B cell (primary cell): ENCODE results near the gene CCL17.

Experiments
- EZH2 ChIP-seq: IDR thresholded peaks from 2 replicates; pipeline ENCODE4 v1.6.1; 2012; ENCODE audit warnings: borderline replicate concordance, low read depth, mild to moderate bottlenecking, moderate library complexity, low read length; ENCODE audit not compliant: insufficient read depth, poor library complexity, severe bottlenecking
- TF ChIP-seq, protein P1 (sequence below): fragments of 200-600 bp; IDR thresholded peaks from one replicate; pipeline ENCODE4 v1.8.0; 2022; ENCODE audit warnings: antibody characterized with exemption, mild to moderate bottlenecking

DNA sequence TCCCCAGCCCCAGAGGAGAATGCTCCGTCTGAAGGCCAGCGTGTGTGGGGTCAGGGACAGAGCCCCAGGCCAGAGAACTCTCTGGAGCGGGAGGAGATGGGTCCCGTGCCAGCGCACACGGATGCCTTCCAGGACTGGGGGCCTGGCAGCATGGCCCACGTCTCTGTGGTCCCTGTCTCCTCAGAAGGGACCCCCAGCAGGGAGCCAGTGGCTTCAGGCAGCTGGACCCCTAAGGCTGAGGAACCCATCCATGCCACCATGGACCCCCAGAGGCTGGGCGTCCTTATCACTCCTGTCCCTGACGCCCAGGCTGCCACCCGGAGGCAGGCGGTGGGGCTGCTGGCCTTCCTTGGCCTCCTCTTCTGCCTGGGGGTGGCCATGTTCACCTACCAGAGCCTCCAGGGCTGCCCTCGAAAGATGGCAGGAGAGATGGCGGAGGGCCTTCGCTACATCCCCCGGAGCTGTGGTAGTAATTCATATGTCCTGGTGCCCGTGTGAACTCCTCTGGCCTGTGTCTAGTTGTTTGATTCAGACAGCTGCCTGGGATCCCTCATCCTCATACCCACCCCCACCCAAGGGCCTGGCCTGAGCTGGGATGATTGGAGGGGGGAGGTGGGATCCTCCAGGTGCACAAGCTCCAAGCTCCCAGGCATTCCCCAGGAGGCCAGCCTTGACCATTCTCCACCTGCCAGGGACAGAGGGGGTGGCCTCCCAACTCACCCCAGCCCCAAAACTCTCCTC, 21.9 kb upstream of the CCL17 start:
- TF ChIP-seq, protein P1, sequence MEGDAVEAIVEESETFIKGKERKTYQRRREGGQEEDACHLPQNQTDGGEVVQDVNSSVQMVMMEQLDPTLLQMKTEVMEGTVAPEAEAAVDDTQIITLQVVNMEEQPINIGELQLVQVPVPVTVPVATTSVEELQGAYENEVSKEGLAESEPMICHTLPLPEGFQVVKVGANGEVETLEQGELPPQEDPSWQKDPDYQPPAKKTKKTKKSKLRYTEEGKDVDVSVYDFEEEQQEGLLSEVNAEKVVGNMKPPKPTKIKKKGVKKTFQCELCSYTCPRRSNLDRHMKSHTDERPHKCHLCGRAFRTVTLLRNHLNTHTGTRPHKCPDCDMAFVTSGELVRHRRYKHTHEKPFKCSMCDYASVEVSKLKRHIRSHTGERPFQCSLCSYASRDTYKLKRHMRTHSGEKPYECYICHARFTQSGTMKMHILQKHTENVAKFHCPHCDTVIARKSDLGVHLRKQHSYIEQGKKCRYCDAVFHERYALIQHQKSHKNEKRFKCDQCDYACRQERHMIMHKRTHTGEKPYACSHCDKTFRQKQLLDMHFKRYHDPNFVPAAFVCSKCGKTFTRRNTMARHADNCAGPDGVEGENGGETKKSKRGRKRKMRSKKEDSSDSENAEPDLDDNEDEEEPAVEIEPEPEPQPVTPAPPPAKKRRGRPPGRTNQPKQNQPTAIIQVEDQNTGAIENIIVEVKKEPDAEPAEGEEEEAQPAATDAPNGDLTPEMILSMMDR: no peak
- no peak for TF ChIP-seq EZH2
